Activated naive CD4-positive, alpha-beta T cell (primary cell): ENCODE results near the gene LRRFIP1.

Experiments
- DNase-seq, 4 experiments: peaks; one replicate each; lab custom pipeline; 2025; lab: John Stamatoyannopoulos, UW

LRRFIP1 gene

DNA sequence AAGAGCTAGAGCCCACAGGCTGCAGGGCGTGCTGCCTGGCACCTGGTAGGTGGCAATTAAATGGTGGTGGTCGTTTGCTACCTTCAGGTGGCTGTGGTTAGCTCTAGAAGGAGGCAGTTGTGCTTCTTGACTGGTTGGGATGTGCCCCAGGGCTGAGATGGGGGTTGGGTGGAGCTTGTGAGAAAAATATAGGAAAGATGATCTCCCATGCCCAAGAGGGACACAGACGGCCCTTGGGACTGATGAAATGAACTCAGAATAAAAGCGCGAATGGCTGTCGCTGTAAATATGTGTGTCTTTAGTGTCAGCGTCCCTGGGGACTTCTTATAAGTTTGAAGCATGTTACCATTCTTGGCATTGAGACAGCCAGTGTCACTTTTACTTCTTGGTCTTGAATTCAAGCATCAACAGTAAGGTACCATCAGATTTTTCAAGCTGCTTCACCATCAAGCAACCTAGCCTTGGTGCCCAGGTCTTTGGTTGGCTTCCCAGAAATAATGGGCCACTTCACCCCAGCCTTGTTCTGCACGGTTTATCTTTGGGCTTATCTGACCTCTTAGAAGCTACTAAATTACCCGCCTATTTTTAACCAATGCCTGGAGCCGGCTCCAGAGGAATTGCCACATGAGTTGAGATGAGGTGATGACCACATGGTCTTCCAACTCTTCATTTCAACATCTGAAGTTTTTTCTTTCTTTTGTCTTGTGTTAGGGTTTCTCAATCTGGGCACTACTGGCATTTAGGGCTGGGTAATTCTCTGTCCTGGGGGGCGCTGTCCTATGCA lies 11.9 kb downstream of the LRRFIP1 start:
- no peak for DNase-seq

DNA sequence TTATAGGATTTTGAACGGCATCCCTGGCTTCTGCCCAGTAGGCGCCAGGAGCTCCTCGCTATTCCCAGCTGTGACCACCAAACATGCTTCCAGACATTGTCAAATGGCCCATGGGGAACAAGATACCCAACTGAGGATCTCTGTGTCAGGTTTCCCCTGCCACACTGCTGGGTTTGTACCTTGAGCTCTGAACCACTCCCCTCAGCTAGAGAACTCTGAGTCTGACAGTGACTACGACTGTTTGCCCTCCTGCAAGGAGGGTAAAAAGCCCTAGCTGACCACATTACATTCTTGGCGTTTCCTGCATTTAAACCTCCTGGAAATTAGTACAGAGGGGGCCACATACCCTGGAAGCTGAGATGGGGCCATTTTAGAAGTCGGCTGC lies 12.4 kb downstream of the LRRFIP1 start:
- no peak for DNase-seq

DNA sequence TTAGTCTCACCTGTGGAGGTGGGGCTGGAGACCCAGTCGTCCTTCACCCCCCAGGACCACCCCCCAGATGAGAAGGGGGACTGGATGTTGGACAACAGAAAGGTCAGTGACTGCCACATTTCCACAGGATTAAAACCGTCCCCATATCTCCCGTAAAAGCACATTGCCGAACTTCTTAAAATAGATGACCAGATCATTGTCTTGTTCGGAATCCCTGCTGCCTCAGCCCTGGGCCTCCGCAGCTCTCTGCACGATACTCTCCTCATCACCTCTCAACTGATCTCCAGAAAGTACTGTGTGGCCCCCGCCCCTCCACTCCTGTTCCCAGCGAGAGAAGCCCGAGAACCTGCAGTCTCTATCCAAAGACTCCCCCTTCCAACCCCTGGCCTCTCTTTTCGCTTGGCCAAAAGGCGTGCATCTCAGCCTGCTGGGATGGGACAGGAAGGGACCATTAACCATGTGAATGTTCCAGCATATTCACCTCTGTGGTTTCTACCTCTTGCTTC lies 13.2 kb downstream of the LRRFIP1 start:
- no peak for DNase-seq

DNA sequence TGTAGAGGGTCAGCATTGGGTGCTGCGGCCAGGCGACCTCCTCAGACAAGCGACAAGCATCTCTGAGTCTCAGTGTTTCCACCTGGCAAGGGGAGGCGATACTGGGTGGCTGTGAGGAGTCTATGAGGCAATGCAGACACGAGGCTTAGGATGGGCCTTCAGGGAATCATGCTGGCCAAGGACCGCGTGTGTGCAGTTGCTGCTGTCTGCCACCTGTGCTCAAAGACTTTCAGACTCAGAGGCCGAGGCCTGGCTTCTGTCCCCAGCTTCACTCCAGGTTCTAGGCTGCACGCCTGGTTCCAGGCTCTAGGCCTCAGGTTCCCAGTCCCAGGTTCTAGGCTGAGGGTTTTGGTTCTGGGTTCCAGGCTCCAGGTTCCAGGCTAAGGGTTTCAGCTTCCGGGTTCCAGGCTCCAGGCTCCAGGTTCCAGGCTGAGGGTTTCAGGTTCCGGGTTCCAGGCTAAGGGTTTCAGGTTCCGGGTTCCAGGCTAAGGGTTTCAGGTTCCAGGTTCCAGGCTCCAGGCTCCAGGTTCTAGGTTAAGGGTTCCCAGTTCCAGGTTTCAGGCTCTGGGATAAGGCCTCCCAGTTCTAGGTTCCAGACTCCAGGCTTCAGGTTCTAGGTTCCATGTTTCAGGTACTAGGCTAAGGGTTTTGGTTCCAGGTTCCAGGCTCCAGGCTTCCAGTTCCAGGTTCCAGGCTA lies 14.8 kb downstream of the LRRFIP1 start:
- DNase-seq = no peak

DNA sequence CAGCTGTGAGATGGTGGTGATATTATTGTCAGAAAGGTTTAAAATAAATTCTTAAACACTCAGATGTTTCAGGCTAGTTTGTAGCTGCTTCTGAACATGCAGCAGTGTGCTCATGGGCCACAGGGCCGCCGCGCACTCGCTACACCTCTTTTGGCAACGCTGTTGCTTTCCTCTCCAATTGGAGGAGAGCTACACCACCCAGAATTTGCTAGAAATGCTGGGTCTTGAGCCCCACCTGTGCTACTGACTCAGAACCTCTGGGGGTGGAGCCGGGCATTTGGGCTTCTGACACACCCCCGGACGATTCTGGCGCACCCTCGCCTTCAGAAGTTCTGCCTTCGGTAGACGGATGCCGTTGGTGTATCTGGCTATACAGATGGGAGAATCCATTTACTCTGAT lies 15.7 kb downstream of the LRRFIP1 start:
- DNase-seq = no peak

DNA sequence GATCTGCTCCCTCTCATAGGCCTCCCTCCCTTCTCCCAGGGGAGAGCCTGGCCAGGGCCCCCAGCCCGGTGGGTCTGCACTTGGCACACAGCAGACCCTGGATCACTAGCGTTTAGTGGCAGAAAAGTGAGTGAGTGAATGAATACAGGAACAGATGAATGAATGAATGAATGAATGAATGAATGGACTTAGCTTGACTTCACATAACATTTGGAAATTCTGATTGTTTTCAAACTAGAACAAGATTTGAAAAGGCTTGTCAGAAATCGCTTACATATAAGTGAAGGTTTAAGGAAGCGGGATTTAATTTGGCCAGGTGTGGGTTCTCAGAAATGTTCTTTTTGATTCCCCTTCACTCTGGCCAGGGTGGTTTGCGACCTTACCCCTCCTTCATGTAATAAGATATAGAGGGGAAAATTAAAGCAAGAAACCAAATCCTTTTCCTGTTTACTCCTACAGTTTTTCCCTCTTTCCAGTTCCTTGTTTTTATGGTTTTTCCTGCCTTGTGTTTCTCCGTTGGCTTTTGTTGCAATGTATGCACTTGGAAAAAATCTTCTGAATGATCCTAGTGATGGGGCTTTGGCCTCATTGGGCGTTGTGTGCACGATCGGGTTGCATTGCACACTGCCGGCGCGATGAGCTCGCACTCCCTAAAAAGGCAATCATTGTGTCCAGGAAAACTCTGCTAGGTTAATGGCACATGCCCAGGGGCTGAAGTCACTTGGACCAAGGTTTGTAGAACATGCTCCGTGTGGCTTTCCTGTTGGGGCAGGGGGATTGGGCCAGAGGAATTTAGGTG lies 16.4 kb downstream of the LRRFIP1 start:
- DNase-seq = no peak

DNA sequence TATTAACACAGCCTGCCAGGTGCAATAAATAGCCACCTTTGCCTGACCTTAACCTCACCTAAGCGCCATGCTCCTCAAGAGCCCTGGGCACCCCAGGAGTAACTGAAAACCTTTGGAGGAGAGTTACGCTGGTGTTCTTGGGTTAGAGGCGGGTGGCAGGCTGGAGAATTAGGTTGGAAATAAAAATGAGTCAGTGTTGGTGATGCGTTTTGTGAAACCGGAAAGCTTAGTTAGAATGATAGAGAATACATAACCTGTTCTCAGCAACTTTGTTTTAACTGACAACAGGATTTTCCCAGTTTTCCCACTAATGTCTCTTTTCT lies 17.0 kb downstream of the LRRFIP1 start:
- no peak for DNase-seq

DNA sequence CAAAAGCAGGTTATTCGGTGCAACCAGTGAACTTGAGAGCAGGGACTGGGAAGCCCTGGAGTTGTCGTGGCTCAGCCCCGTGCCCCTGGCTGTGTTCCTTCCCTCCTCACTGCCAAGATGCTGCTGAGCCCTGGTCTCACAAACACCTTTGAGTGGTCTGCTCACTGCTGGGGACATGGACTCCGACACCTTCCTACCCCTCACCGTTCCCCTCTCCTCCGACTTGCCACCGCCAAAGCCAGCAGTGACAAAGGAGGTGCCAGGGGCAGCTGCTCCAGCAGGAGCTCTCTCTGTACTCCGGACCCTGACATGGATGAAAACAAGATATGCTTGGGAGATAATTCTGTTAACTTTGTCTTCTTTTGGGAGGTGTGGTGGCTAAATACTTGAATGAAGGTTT lies 17.9 kb downstream of the LRRFIP1 start:
- DNase-seq = no peak

DNA sequence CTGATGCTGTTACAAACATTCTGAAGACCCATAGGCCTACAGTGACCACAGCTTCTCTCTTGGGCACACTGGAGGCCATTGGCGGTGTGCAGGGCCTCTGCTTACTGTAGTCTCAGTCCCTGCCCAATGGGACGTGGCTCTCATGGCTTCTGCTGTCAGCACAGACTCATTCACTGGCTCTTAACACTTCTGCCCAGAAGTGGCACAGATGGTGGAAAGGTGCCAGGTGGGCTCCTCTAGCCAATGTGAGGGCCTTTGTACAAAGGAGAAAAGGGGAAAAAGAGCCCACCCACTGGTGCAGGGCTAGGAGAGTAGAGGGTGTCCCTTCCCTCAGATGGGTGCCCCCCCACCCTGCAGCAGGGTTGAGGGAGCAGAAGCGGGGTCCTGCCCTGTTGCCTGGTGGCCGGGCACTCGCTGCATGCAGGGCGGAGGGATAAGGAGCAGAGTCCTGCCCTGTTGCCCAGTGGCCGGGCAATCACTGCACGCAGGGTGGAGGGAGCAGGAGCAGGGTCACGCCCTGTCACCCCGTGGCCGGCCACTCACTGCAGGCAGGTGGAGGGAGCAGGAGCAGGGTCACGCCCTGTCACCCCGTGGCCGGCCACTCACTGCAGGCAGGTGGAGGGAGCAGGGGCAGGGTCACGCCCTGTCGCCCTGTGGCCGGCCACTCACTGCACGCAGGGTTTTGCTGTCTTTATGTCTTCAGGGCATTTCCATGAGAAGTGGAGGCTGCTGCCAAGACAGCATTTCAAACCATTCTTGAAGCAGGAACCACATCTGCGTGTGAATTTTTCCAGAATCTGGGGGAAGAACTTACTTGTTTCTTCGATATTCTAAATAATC lies 20.0 kb downstream of the LRRFIP1 start:
- no peak for DNase-seq

DNA sequence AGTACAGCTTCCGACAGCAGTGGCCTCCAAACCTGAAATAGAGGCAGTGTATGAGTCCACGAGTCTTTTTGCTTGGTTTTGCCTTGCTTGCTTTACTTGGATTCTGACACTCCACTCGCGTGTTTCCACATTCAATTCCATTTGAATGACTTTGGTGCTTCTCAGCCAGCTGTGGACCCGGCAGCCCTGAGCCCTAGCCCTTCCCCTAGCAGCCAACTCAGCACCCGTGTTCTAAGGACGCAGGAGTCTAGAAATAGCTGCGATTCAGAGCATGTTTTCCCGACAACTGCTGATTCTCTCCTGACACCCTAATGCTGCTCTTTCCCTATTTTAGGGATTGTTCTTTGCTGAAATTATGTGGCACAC lies 20.6 kb downstream of the LRRFIP1 start:
- DNase-seq = no peak

DNA sequence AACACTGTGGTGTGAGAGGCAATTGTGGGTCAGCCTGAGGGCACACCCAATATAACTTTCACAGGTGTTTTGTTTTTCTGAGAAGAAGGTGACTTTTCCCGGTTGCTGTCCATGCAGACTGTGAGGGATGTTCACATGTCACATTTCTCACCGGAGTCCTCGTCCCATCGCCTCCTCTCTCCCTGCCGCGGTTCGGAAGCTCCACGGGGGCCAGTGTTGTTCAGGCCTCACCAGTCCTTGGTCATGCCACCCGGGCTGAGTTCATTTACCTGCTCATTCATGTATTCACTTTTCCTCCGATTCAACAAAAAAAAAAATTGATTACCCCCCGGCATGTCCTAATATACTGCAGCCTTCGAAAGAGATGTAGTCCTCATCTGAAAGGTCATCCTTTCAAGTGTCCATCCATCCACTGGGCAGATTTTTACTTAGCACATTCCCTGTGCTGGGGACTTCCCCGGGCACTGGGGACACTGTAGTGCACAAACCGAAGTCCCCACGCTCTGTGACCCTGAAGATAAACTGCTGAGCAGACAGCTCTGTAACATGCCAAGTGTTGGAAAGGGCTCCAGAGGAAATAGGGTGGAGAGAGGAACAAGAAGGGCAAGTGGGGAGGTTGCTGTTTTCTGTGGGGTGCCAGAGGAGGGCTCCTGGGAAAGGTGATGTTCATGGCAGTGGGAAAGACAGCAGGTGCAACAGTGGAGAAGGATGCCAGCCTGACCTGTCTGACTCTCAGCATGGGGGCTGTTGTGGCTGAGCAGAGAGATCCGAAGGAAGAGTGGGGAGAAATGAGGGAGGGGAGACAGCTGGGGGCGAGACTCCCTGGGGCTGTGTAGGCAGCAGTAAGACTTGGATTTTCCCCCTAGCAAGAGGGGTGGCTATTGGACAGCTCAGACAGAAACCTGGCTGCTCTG lies 22.4 kb downstream of the LRRFIP1 start:
- DNase-seq = no peak

DNA sequence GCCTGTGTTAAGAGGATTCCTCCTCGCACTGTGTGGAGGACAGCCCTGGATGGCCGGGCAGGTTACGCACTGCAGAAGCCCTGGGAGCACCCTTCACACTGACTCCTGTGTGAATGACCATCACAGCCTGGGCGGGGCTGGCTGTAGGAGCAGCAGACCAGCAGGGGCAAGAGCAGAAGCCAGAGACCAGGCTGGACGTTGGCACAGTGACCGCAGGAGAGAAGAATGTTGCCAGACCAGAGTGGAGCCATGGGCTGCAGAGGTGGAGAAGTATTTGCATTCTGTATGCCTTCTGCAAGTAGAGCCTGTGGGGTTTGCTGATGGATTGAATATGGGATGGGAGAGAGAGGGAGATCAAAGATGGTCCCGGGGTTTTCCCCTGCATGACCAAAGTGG lies 23.1 kb downstream of the LRRFIP1 start:
- no peak for DNase-seq

DNA sequence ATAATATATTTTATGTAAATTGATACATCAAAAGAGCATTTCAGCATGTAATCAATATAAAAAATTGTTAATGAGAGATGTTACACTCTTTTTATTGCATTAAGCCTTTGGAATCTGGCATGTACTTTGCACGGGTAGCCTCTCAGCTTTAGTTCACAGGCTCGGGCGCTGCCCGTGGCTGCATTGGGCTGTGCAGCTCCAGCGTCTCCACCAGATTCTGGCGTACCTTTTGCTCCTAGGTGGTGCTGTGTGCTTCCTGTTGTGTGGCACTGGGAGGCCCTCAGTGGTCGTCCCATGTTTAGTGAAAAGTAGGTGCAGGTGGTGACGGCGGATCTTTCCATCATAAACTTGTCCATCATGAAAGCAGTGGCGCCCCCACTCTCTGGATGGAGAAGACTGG lies 24.4 kb downstream of the LRRFIP1 start:
- DNase-seq = no peak

DNA sequence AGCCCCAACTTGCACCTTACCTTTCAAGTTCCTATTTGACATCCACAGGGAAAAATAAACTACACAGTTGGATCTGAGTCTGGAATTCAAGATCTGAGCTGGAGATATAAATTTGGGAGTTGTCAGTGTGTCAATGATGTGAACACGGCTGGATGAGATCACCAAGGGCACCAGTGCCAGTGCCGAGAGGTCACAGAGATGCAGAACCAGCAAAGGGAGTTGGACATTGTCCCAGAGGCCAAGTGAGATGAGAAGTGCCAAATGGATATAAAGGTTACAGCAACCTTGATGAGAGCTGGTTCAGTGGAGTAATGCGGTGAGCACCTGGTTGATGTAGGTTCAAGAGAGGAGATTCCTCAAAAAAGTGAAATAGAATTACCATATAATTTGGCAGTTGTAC lies 24.8 kb downstream of the LRRFIP1 start:
- DNase-seq = no peak

DNA sequence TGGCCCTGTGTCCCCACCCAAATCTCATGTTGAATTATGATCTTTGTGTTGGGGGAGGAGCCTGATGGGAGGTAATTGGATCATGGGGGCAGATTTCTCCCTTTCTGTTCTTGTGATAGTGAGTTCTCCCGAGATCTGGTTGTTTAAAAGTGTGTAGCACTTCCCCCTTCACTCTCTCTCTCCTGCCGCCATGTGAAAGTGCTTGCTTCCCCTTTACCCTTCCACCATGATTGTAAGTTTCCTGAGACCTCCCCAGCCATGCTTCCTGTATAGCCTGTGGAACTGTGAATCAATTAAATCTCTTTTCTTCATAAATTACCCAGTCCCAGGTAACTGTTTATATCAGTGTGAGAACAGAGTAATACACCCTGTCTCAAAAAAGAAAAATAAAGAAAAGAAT lies 25.5 kb downstream of the LRRFIP1 start:
- no peak for DNase-seq

DNA sequence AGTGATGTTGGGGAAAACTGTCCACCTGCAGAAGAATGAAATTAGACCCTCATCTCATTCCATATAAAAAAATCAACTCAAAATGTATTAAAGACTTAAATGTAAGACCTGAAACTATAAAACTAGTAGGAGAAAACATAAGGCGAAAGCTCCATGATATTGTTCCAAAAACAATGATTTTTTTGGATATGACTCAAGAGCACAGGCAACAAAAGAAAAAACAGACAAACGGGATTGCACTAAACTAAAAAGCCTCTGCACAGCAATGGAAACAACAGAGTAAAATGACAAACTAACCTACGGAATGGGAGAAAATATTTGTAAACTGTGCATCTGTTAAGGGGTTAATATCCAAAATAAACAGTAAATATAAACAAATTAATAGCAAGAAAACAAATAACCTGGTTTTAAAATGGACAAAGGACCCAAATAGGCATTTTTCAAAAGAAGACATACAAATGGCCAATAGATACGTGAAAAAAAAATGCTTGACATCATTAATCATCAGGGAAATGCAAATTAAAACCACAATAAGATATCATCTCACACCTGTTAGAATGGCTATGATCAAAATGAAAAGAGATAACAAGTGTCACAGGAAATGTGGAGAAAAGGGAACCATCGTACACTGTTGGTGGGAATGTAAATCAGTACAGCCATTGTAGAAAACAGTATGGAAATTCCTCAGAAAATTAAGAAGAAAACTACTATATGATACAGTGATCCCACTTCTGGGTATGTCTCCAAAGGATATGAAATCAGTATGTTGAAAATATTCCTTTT lies 26.6 kb downstream of the LRRFIP1 start:
- no peak for DNase-seq

DNA sequence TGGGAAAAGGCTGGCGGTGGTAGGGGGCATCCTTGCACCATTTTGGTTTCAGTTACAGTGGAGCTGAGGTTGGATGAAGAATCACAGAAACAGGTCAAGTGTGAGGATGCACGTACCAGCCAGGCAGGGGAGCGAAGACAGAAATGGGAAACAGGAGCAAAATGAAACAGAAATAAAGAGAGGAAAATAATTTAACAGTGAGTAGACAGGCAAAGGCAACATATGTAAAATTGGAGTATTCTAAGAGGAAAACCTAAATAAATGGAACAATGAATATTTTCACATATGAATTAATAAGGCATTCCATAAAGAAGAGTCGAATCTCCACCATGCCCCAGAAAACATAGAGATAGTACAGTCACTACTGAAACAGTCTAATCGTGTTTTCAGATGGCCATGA lies 29.7 kb downstream of the LRRFIP1 start:
- DNase-seq = no peak

DNA sequence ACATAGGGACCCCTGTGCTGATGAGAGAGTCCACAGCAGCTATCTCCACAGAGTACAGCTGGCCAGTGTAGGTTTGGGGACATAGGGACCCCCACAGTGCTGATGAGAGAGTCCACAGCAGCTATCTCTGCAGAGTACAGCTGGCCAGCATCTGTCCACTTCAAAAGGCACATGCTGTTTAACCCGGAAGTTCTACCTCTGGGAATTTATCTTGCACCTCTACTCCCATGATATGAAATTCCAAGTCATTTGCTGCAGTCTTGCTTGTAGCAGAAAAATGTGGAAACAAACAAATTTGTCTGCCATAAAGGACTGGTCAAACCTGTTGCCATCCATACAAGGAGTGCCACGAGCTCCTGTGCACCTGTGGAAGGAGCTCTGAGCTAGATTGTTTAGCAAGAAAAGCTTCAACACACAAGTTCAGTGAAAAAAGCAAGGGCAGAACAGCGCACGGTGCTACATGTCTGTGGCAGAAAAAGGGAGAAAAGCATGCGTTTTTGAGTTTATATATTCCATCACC lies 33.1 kb downstream of the LRRFIP1 start:
- DNase-seq = no peak

DNA sequence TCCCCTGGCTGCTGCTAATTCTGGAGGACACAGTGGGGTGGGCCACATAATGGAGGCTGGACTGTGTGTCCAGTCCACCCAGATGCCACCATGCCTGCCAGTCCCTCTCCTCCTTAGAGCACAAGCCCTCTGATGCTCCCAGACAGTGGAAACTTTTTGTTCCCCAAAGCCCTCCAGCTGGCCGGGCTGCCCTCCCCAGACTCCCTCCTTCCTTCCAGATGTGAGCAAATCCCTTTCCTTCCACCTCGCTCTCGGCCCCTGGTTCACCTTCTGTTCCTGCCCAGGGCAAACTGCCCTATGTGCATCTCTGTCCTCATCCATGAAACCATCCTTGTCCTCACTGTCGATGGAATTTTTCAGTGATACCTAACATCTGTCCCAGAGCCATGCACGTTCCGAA lies 33.9 kb downstream of the LRRFIP1 start:
- DNase-seq = no peak

DNA sequence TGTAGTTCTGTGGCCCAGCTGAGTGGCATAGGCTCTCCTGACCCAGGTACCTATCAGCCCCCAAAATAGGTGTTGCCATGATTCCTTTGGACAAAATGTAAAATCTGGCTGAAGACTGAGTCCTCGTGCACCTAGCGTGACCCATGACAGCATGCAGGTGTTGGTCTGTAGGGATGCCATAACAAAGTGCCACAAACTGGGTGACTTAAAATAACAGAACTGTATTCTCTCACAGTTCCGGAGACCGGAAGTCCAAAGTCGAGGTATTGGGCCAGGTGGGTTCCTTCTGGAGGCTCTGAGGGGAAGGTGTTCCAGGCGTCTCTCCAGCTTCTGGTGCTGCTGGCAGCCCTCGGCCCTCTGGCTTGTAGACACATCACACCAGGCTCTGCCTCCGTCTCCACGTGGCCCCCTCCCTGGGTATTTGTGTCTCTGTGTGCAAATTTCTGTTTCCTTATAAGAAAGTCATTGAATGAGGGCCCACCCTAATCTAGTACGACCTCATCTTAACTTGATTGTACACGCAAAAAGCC lies 34.5 kb downstream of the LRRFIP1 start:
- DNase-seq = no peak
